PC-9 (cell line): ENCODE measurements around the gene PSME1. TPM values are rescaled to one million over a fixed set of nuclear protein-coding genes. Genes with fewer than 3 reads are reported as not detected.

ENCODE experiments used
- BruUV-seq: library from RNA; stranded (reverse); fragments of 400-500 nt; replicated peaks from 2 replicates; lab custom pipeline; 2021; lab: Mats Ljungman, UMichigan
- CTCF ChIA-PET: fragments of 300-600 bp; sonication (Branson Sonifier 250); formaldehyde crosslinking; loops from one replicate; lab custom pipeline; 2022; ENCODE audit warnings: antibody characterized with exemption; lab: Charles Lee
- POLR2A ChIA-PET: fragments of 300-600 bp; sonication (Branson Sonifier 250); formaldehyde crosslinking; loops from one replicate; lab custom pipeline; 2022; ENCODE audit warnings: antibody characterized with exemption; ENCODE audit not compliant: unreplicated experiment; lab: Charles Lee
- DNase-seq, 2 experiments: peaks; one replicate each; pipeline versions ENCODE4 v3.0.0 to v3.0.0-alpha.2; 2015 to 2022; ENCODE audit warnings: mixed read lengths in 1 of 2
- H2AFZ ChIP-seq: fragments of 200-600 bp; sonication (generic); 2 replicates; pipeline ENCODE4 v1.8.1; 2017; ENCODE audit warnings: antibody characterized with exemption
- H3F3A ChIP-seq: fragments of 200-600 bp; sonication (generic); 2 replicates; pipeline ENCODE4 v1.8.1; 2017; ENCODE audit warnings: antibody characterized with exemption, mild to moderate bottlenecking, low read depth; ENCODE audit not compliant: insufficient read depth
- H3K27ac ChIP-seq: fragments of 200-600 bp; sonication (generic); 2 replicates; pipeline ENCODE4 v1.6.1; 2016; ENCODE audit warnings: mixed run types
- H3K27me3 ChIP-seq: fragments of 200-600 bp; sonication (generic); 2 replicates; pipeline ENCODE4 v1.6.1; 2016; ENCODE audit warnings: low read depth, mixed run types; ENCODE audit not compliant: insufficient read depth
- H3K36me3 ChIP-seq: fragments of 200-600 bp; sonication (generic); 2 replicates; pipeline ENCODE4 v1.6.1; 2016; ENCODE audit warnings: low read depth, mixed run types
- H3K4me1 ChIP-seq: fragments of 200-600 bp; sonication (generic); replicated peaks from 2 replicates; pipeline ENCODE4 v1.6.1; 2016; ENCODE audit warnings: mixed run types; ENCODE audit not compliant: insufficient read depth
- H3K4me2 ChIP-seq: fragments of 200-600 bp; sonication (generic); 2 replicates; pipeline ENCODE4 v1.6.1; 2017; ENCODE audit warnings: mixed run types
- H3K4me3 ChIP-seq: fragments of 200-600 bp; sonication (generic); 2 replicates; pipeline ENCODE4 v1.6.1; 2016; ENCODE audit warnings: mixed run types
- H3K79me2 ChIP-seq: fragments of 200-600 bp; sonication (generic); 2 replicates; pipeline ENCODE4 v1.6.1; 2017; ENCODE audit warnings: low read depth, mixed run types
- H3K9me2 ChIP-seq: fragments of 200-600 bp; sonication (generic); 2 replicates; pipeline ENCODE4 v1.8.1; 2017; ENCODE audit warnings: mild to moderate bottlenecking; ENCODE audit not compliant: insufficient read depth
- H3K9me3 ChIP-seq: fragments of 200-600 bp; sonication (generic); 2 replicates; pipeline ENCODE4 v1.8.1; 2016; ENCODE audit warnings: low read depth; ENCODE audit not compliant: insufficient read depth
- H4K20me1 ChIP-seq: fragments of 200-600 bp; sonication (generic); 2 replicates; pipeline ENCODE4 v1.8.1; 2017; ENCODE audit not compliant: insufficient read depth
- EZH2 ChIP-seq: fragments of 200-600 bp; sonication (generic); IDR thresholded peaks from 2 replicates; pipeline ENCODE4 v1.8.0; 2017; ENCODE audit warnings: antibody characterized with exemption, low read depth
- intact Hi-C: fragments of 100-400 bp; cut with micrococcal nuclease; formaldehyde crosslinking; loops from one replicate; pipeline ENCODE4 v1.10.0; 2022; ENCODE audit not compliant: unreplicated experiment
- total RNA-seq: library from RNA; stranded (reverse); gene quantifications from 2 replicates; pipeline ENCODE4 v1.2.3, GENCODE V29; 2021
- TF ChIP-seq, protein P1 (sequence below): fragments of 200-600 bp; sonication (generic); conservative IDR thresholded peaks from 2 replicates; pipeline ENCODE4 v1.6.1; 2017; ENCODE audit warnings: mixed run types, antibody characterized with exemption, mild to moderate bottlenecking, moderate library complexity

Gene PSME1
- total RNA-seq, 1 experiment from 2014 or later, result 174 TPM

DNA sequence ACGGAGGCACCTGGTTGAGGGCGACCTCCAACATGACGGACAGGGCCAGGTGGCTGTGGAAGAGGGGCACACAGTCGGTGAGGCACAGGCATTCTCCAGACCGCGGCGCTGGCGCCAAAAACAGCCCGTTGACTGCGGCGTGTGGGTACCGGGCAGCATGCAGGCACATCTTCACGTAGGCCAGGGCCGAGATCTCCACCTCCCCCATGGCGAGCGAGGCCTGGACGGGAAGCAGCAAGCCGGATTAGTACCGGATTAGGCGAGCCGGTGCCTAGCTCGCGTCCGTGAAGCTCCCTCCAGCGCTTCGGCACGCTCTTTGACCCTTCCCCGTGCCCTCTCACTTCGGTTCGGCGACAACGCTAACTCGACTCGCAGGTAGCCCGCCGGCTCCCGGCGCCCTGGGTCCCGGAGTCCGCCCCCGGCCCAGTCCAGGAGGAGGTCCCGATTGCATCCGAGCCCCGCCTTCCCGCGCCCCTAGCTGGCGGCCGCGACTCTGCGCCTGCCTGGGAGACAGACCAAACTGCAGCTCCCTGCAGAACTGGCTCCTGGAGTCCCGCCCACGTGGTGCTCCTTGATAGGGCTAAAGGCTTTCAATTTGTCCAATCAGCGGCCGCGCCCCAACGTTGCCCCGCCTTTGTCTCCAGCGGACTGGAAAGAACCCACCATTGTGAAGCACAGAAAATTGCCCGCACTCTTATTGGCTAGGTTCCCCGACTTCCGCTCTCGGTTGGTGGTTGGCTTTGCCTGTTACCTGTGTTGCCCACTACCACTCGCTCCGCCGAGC is 5.3 kb downstream of the PSME1 start, which contains the start of gene EMC9:
Gene EMC9 (minus strand): TSS at position 495 of the 784 bp plus-strand sequence. CDS start 287 bp downstream, at position 208.
- Histone ChIP-seq H3K27me3 (no peaks in the 10 kb centered on the region), H3K36me3 (no peaks in the 10 kb centered on the region), H2AFZ (peak within 1 kb of the TSS; percentile 70), H3K79me2 (peaks cover 38% of the 10 kb centered on the region), H3K9me2 (no peaks in the 10 kb centered on the region), H4K20me1 (no peaks in the 10 kb centered on the region), H3K4me2 (peak within 1 kb of the TSS; percentile 85), H3K4me1 (peaks cover 23% of the 10 kb centered on the region), H3K9me3 (no peaks in the 10 kb centered on the region), H3K4me3 (peak within 1 kb of the TSS; percentile 74), H3F3A (peaks cover 7% of the 10 kb centered on the region), H3K27ac (peak within 1 kb of the TSS; percentile 38)
- BruUV-seq, result TSS peak; percentile 18
- ChIA-PET POLR2A (interaction anchor here (0.6 to 0.9 kb wide), 3 partner anchors 20 to 589 kb away, joined by 3 to 14 read pairs (median 5); partner anchors contain the start of gene IRF9), CTCF (interaction anchor here (0.7 kb wide), 2 partner anchors 12 to 20 kb away, joined by 3 read pairs; no protein-coding TSS in a partner anchor)
- intact Hi-C loops, result no loop called here
- DNase-seq, result peak; percentile 88 to 91
- TF ChIP-seq, protein P1, sequence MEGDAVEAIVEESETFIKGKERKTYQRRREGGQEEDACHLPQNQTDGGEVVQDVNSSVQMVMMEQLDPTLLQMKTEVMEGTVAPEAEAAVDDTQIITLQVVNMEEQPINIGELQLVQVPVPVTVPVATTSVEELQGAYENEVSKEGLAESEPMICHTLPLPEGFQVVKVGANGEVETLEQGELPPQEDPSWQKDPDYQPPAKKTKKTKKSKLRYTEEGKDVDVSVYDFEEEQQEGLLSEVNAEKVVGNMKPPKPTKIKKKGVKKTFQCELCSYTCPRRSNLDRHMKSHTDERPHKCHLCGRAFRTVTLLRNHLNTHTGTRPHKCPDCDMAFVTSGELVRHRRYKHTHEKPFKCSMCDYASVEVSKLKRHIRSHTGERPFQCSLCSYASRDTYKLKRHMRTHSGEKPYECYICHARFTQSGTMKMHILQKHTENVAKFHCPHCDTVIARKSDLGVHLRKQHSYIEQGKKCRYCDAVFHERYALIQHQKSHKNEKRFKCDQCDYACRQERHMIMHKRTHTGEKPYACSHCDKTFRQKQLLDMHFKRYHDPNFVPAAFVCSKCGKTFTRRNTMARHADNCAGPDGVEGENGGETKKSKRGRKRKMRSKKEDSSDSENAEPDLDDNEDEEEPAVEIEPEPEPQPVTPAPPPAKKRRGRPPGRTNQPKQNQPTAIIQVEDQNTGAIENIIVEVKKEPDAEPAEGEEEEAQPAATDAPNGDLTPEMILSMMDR, result no peak
- no peak for TF ChIP-seq EZH2

GRCh38 chr14:24143511-24143910 is 7.5 kb downstream of the PSME1 start:
- no peak for DNase-seq
- Histone ChIP-seq H3K36me3 (no peaks in the 10 kb centered on the region), H3K79me2 (peaks cover 42% of the 10 kb centered on the region), H3K9me3 (no peaks in the 10 kb centered on the region), H3K27ac (no peak overlapping the region), H3K4me2 (no peak overlapping the region), H3K4me1 (peaks cover 21% of the 10 kb centered on the region), H3F3A (peaks cover 10% of the 10 kb centered on the region), H3K4me3 (no peak overlapping the region), H4K20me1 (no peaks in the 10 kb centered on the region), H2AFZ (no peak overlapping the region), H3K9me2 (no peaks in the 10 kb centered on the region), H3K27me3 (no peaks in the 10 kb centered on the region)
- intact Hi-C loops, result no loop called here
- no peak for TF ChIP-seq EZH2
- TF ChIP-seq, protein P1, result no peak
- CTCF ChIA-PET, result no interaction called here
- POLR2A ChIA-PET, result no interaction called here
- no TSS peak for BruUV-seq

GRCh38 chr14:24144451-24144850 is 8.5 kb downstream of the PSME1 start:
- no peaks in the 10 kb centered on the region for H3K9me3 ChIP-seq
- H3K79me2 ChIP-seq, result peaks cover 41% of the 10 kb centered on the region
- H2AFZ ChIP-seq, result no peak overlapping the region
- CTCF ChIA-PET, result no interaction called here
- H3K9me2 ChIP-seq, result no peaks in the 10 kb centered on the region
- H3K4me2 ChIP-seq, result no peak overlapping the region
- intact Hi-C loops, result no loop called here
- H3K4me3 ChIP-seq, result no peak overlapping the region
- TF ChIP-seq, protein P1, result no peak
- no peak for TF ChIP-seq EZH2
- no peak for DNase-seq
- no TSS peak for BruUV-seq
- H3K36me3 ChIP-seq, result no peaks in the 10 kb centered on the region
- peaks cover 10% of the 10 kb centered on the region for H3F3A ChIP-seq
- POLR2A ChIA-PET, result no interaction called here
- H3K27me3 ChIP-seq, result no peaks in the 10 kb centered on the region
- H4K20me1 ChIP-seq, result no peaks in the 10 kb centered on the region
- H3K4me1 ChIP-seq, result peaks cover 21% of the 10 kb centered on the region
- no peak overlapping the region for H3K27ac ChIP-seq
